Mesothelial cell of epicardium (in vitro differentiated cells): Measurements from ENCODE around the gene CDH4. TPM values are rescaled to one million over a fixed set of nuclear protein-coding genes. Genes with fewer than 3 reads are reported as not detected.

Experiments
- DNase-seq, 2 experiments: peaks; one replicate each; pipeline ENCODE4 v3.0.0; 2021; ENCODE audit warnings: low spot score in 2 of 2; ENCODE audit not compliant: unreplicated experiment in 2 of 2
- H3K27ac Mint-ChIP-seq: 2 replicates; pipeline ENCODE4 v1.8.0; 2021; ENCODE audit warnings: mixed read lengths
- H3K27me3 Mint-ChIP-seq: 2 replicates; pipeline ENCODE4 v1.8.0; 2021; ENCODE audit warnings: low read depth, mixed read lengths
- H3K36me3 Mint-ChIP-seq: 2 replicates; pipeline ENCODE4 v1.8.0; 2021; ENCODE audit warnings: mixed read lengths
- H3K4me1 Mint-ChIP-seq: 2 replicates; pipeline ENCODE4 v1.8.0; 2021; ENCODE audit warnings: mixed read lengths
- H3K4me3 Mint-ChIP-seq: 2 replicates; pipeline ENCODE4 v1.8.0; 2021; ENCODE audit warnings: mild to moderate bottlenecking, moderate library complexity, mixed read lengths
- H3K9me3 Mint-ChIP-seq: 2 replicates; pipeline ENCODE4 v1.8.0; 2021; ENCODE audit warnings: mixed read lengths
- CTCF ChIP-seq: fragments of 200-600 bp; sonication (generic); IDR thresholded peaks from one replicate; pipeline ENCODE4 v1.5.0; 2021; ENCODE audit warnings: antibody characterized with exemption; ENCODE audit not compliant: unreplicated experiment
- total RNA-seq: library from RNA; stranded (reverse); gene quantifications from 3 replicates; pipeline ENCODE4 v1.2.1, GENCODE V29; 2021

CDH4 gene
- total RNA-seq, 1 donor from 2014 or later = 1.1 TPM

DNA sequence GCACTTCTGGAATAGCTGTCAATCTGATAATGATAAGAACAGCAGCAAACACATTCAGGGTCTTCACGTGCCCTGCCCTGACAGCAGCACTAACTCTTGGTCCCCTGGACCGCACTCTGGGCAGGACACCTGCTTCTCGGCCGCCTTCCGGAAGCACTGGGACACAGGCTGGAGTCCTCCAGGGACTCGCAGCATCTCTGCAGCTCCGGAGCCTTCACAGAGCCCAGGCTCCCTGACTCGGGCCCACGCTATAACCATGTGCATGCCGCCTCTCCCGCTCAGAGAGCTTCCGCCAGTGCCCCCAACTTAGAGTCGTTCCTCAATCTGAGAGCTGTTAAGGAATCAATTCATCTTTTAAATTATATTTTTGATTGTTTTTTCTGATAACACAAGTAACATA, 436.4 kb downstream of the CDH4 start:
- H3K27ac Mint-ChIP-seq = no peak overlapping the region
- H3K4me3 Mint-ChIP-seq = no peak overlapping the region
- peaks cover 48% of the 10 kb centered on the region for H3K27me3 Mint-ChIP-seq
- no peak for TF ChIP-seq CTCF
- no peak for DNase-seq
- H3K4me1 Mint-ChIP-seq = peaks cover 10% of the 10 kb centered on the region
- no peaks in the 10 kb centered on the region for H3K36me3 Mint-ChIP-seq
- no peaks in the 10 kb centered on the region for H3K9me3 Mint-ChIP-seq

DNA sequence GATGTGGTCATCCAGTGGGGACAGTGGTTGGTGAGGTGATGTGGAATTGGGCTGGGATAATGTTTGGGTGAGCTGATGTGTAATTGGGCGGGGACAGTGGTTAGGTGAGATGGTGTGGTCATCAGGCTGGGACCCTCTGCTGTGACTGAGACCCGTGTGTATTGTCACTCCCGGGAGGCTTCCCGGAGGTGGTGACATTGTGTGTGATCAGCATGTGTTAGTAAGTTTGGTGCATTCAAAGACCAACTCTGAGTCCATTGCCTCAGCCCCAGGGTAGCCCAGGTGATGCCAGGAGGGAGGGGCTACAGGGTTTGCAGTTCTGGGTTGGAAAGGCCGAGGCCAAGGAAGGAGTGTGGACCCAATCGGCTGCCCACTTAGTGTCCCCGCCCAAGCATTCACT, 438.1 kb downstream of the CDH4 start:
- no peak for DNase-seq
- Mint-ChIP-seq H3K36me3 (no peaks in the 10 kb centered on the region), H3K27me3 (peaks cover 37% of the 10 kb centered on the region), H3K4me3 (no peak overlapping the region), H3K27ac (no peak overlapping the region), H3K4me1 (peaks cover 4% of the 10 kb centered on the region), H3K9me3 (no peaks in the 10 kb centered on the region)
- TF ChIP-seq CTCF = no peak

- Mint-ChIP-seq H3K36me3 (no peaks in the 10 kb centered on the region), H3K4me3 (no peak overlapping the region), H3K9me3 (no peaks in the 10 kb centered on the region), H3K4me1 (peaks cover 4% of the 10 kb centered on the region), H3K27ac (no peak overlapping the region), H3K27me3 (peaks cover 28% of the 10 kb centered on the region)
- no peak for DNase-seq
- TF ChIP-seq CTCF = no peak
Observed at GRCh38 chr20:61690993-61691838, 439.2 kb downstream of the CDH4 start.

GRCh38 chr20:61691978-61692377, 439.9 kb downstream of the CDH4 start:
- no peak for TF ChIP-seq CTCF
- peaks cover 32% of the 10 kb centered on the region for H3K27me3 Mint-ChIP-seq
- peaks cover 4% of the 10 kb centered on the region for H3K4me1 Mint-ChIP-seq
- no peaks in the 10 kb centered on the region for H3K36me3 Mint-ChIP-seq
- no peak for DNase-seq
- H3K27ac Mint-ChIP-seq = no peak overlapping the region
- H3K9me3 Mint-ChIP-seq = no peaks in the 10 kb centered on the region
- no peak overlapping the region for H3K4me3 Mint-ChIP-seq

DNA sequence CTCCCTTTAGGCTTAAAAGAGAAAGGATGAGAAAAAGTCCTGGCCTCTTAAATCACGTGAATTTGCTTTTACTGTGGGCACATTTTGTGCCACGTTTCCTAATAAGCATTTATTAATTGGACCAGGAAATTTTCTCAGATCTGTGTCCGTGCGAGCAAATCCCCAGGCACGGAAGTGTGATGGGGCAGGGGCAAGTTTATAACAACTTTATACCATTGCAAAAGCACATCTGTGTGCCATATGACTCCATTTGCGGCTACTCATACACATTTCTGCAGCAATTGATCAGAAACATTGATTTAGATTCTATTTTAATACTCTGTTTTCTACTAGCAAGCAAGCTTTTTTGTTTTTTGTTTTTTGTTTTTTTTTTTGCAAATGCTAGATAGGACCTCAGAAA, 440.4 kb downstream of the CDH4 start:
- no peak for DNase-seq
- Mint-ChIP-seq H3K4me3 (no peak overlapping the region), H3K9me3 (no peaks in the 10 kb centered on the region), H3K36me3 (no peaks in the 10 kb centered on the region), H3K4me1 (no peaks in the 10 kb centered on the region), H3K27ac (no peak overlapping the region), H3K27me3 (peaks cover 30% of the 10 kb centered on the region)
- no peak for TF ChIP-seq CTCF
